Measurements from ENCODE around the gene GSX1.

Gene GSX1

GRCh38 chr13:27826379-27827353, 34.4 kb downstream of the GSX1 start:
- DNase-seq (ENCODE audit: extremely low read depth in 1 of 2, low read depth in 1 of 2), result peak; percentile 23 to 40

- no peak for DNase-seq (ENCODE audit: extremely low read depth in 1 of 2, low read depth in 1 of 2)
Observed at GRCh38 chr13:27827646-27828045, 35.4 kb downstream of the GSX1 start.

- peak in 1 of 2 donors; percentile 23 for DNase-seq (ENCODE audit: extremely low read depth in 1 of 2, low read depth in 1 of 2)
Observed at GRCh38 chr13:27830010-27830409, 37.7 kb downstream of the GSX1 start.

GRCh38 chr13:27833206-27833605, 40.9 kb downstream of the GSX1 start:
- DNase-seq (ENCODE audit: extremely low read depth in 1 of 2, low read depth in 1 of 2), result no peak

- DNase-seq (ENCODE audit: extremely low read depth in 1 of 2, low read depth in 1 of 2), result no peak
Observed at GRCh38 chr13:27834095-27834494, 41.8 kb downstream of the GSX1 start.

GRCh38 chr13:27835799-27836198, 43.5 kb downstream of the GSX1 start:
- DNase-seq (ENCODE audit: extremely low read depth in 1 of 2, low read depth in 1 of 2), result no peak

- DNase-seq (ENCODE audit: extremely low read depth in 1 of 2, low read depth in 1 of 2), result no peak
Observed at GRCh38 chr13:27839809-27840467, 47.7 kb downstream of the GSX1 start.

GRCh38 chr13:27842571-27842970, 50.3 kb downstream of the GSX1 start:
- DNase-seq (ENCODE audit: extremely low read depth in 1 of 2, low read depth in 1 of 2), result no peak

Measured in stimulated activated CD8-positive, alpha-beta memory T cell treated with anti-CD3 and anti-CD28 coated beads, Interleukin-7, amount 100 ng/mL, for 48 hours (primary cell).